B cell (primary cell): ENCODE results near the gene CCDC38.

Experiments used
- CTCF ChIP-seq: fragments of 200-600 bp; IDR thresholded peaks from one replicate; pipeline ENCODE4 v1.8.0; 2022; ENCODE audit warnings: antibody characterized with exemption, mild to moderate bottlenecking
- EZH2 ChIP-seq: IDR thresholded peaks from 2 replicates; pipeline ENCODE4 v1.6.1; 2012; ENCODE audit warnings: borderline replicate concordance, low read depth, mild to moderate bottlenecking, moderate library complexity, low read length; ENCODE audit not compliant: insufficient read depth, poor library complexity, severe bottlenecking

GRCh38 chr12:95870897-95871296 is 71.5 kb downstream of the CCDC38 start:
- TF ChIP-seq CTCF (no peak), EZH2 (no peak)
